ENCODE data around the gene POFUT1. TPM values are rescaled to one million over a fixed set of nuclear protein-coding genes. Genes with fewer than 3 reads are reported as not detected.

POFUT1 gene
- total RNA-seq, 3 donors from 2014 or later (not counting 1 experiment from before 2014, with no cell fraction given), result 9.7 to 14.5 (median 13.2) TPM

DNA sequence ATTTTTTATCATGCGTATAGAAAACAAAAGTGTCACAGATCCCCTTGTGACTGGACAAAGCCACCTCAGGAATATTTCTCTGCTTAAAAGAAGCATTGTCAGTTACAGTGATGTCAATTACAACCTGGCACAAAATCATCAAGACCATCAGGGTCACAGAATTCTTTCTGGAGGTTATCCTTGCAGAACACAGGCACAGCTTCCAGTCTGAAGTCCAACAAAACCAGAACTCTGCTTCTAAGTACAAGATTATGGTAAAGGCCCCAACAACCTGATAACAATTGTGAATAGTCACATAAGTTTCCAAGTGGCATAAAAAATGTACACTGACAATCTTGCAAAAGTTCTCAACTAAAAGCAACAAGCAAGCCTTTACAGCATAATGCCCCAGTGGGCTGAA, 21.2 kb upstream of the POFUT1 start:
- no peaks in the 10 kb centered on the region for H3K27me3 Mint-ChIP-seq (ENCODE audit: low read depth in 2 of 2)
- TF ChIP-seq CTCF (IDR thresholded peaks at IDR 0.05), result no peak
- no peak overlapping the region for H3K4me3 Mint-ChIP-seq
- no peaks in the 10 kb centered on the region for H3K9me3 ChIP-seq (ENCODE audit: control insufficient read depth, insufficient read depth, low read length)
- no peak overlapping the region for H3K4me3 ChIP-seq (ENCODE audit: low read length)
- no peak overlapping the region for H3K27ac Mint-ChIP-seq
- H3K27ac ChIP-seq (ENCODE audit: low read length), result no peak overlapping the region
- no peaks in the 10 kb centered on the region for H3K9me3 Mint-ChIP-seq
- 96% methylated on average over 1 of the region's 1 CpG for WGBS (ENCODE audit: insufficient coverage)
- no peaks in the 10 kb centered on the region for H3K27me3 ChIP-seq (ENCODE audit: control insufficient read depth, insufficient read depth, low read length)
- peaks cover 10 to 21% of the 10 kb centered on the region in 2 donors for H3K4me1 Mint-ChIP-seq
- no peak for ATAC-seq
- no peak for DNase-seq
- no peaks in the 10 kb centered on the region for H3K36me3 ChIP-seq (ENCODE audit: control insufficient read depth, insufficient read depth, low read length)
- peaks cover 18% of the 10 kb centered on the region for H3K4me1 ChIP-seq (ENCODE audit: control insufficient read depth, insufficient read depth, low read length)
- intact Hi-C loops (cut with micrococcal nuclease), result no loop called here
- no peaks in the 10 kb centered on the region for H3K36me3 Mint-ChIP-seq

DNA sequence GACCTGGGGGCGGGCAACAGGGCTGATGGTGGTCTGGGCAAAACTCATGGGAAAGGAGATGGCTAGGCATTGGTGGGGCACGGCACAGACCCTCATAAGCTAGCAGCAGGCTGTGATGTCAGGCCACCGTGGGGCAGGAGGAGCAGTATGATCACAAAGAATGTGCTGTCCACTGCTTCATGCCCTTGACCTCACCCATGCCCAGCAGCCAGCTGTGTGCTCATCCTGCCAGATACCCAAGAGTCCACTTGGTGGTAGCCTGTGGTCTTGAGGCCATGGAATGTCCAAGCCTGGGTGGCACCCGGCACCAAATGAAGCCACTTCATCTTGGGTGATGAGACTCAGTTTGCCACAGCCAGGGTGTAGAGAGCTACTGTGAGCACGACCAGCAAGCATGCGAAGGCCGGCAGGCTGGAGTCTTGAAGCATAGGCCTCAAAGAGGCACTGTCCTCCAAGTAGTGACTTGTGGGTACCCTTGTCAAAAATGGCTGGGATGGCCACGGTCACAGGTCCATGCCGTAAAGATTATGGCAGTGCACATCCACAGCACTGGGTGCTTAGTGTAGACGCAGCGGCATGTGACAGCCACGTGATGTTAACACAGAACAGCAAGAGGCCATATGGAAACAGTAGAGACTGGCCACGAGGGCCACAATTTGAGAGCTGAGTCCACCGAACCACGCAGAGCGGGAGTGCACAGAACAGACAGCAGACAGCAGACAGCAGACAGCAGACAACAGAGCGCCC, 19.1 kb upstream of the POFUT1 start:
- ATAC-seq, result no peak
- peak overlapping the region; percentile 37 to 60 for H3K27ac Mint-ChIP-seq

DNA sequence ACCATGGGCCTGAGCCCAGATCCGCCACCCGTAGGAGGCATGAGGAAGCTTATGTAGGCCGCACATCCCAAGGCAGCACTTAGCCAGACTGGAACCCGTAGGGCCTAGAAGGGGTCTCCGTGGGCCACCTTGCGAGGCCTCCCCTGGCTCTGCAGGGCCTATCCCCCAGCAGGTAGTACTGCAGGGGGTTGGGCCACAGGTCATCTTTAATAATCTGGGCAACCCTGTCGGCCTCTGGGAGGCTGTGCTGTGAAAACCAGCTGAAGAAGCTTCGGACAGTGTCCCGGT, 18.6 kb upstream of the POFUT1 start:
- Histone ChIP-seq H3K36me3 (ENCODE audit: control insufficient read depth, insufficient read depth, low read length) (no peaks in the 10 kb centered on the region), H3K9me3 (ENCODE audit: control insufficient read depth, insufficient read depth, low read length) (no peaks in the 10 kb centered on the region)

More for the DNA sequence above, 19.1 kb upstream of the POFUT1 start:
- Histone ChIP-seq H3K4me3 (ENCODE audit: low read length) (no peak overlapping the region), H3K27ac (ENCODE audit: low read length) (no peak overlapping the region), H3K27me3 (ENCODE audit: control insufficient read depth, insufficient read depth, low read length) (no peaks in the 10 kb centered on the region), H3K9me3 (ENCODE audit: control insufficient read depth, insufficient read depth, low read length) (no peaks in the 10 kb centered on the region), H3K4me1 (ENCODE audit: control insufficient read depth, insufficient read depth, low read length) (peaks cover 18% of the 10 kb centered on the region), H3K36me3 (ENCODE audit: control insufficient read depth, insufficient read depth, low read length) (no peaks in the 10 kb centered on the region)
- H3K9me3 Mint-ChIP-seq, result no peaks in the 10 kb centered on the region
- H3K27me3 Mint-ChIP-seq (ENCODE audit: low read depth in 2 of 2), result no peaks in the 10 kb centered on the region
- DNase-seq, result no peak
- H3K4me3 Mint-ChIP-seq, result peak overlapping the region; percentile 82
- H3K4me1 Mint-ChIP-seq, result peaks cover 10 to 21% of the 10 kb centered on the region in 2 donors
- no peak for TF ChIP-seq CTCF (IDR thresholded peaks at IDR 0.05)
- intact Hi-C loops (cut with micrococcal nuclease), result no loop called here
- 97% methylated on average over 17 of the region's 17 CpGs for WGBS (ENCODE audit: insufficient coverage)
- no peaks in the 10 kb centered on the region for H3K36me3 Mint-ChIP-seq

More for the DNA sequence above, 18.6 kb upstream of the POFUT1 start:
- no peak overlapping the region for H3K4me3 ChIP-seq (ENCODE audit: low read length)
- Mint-ChIP-seq H3K27me3 (ENCODE audit: low read depth in 2 of 2) (no peaks in the 10 kb centered on the region), H3K4me3 (peak overlapping the region; percentile 82), H3K27ac (peak overlapping the region; percentile 37 to 60), H3K36me3 (no peaks in the 10 kb centered on the region), H3K4me1 (peaks cover 10 to 26% of the 10 kb centered on the region in 2 donors), H3K9me3 (no peaks in the 10 kb centered on the region)
- DNase-seq, result no peak
- H3K27me3 ChIP-seq (ENCODE audit: control insufficient read depth, insufficient read depth, low read length), result no peaks in the 10 kb centered on the region
- no peak overlapping the region for H3K27ac ChIP-seq (ENCODE audit: low read length)
- 95% methylated on average over 9 of the region's 9 CpGs for whole genome bisulfite sequencing (ENCODE audit: insufficient coverage)
- ATAC-seq, result no peak
- TF ChIP-seq CTCF (IDR thresholded peaks at IDR 0.05), result no peak
- intact Hi-C loops (cut with micrococcal nuclease), result no loop called here
- peaks cover 18% of the 10 kb centered on the region for H3K4me1 ChIP-seq (ENCODE audit: control insufficient read depth, insufficient read depth, low read length)
